Colonic mucosa (tissue), 4 donors: ENCODE results near the gene PCCA. TPM values are rescaled to one million over a fixed set of nuclear protein-coding genes. Genes with fewer than 3 reads are reported as not detected.
"Not testable (repeated sequence)": the region's sequence is repeated elsewhere in the genome, so short reads cannot be mapped to it uniquely, and the experiment has no call there.

Experiments used
- DNase-seq: peaks from one replicate; pipeline ENCODE4 v3.0.0-alpha.2; 2020
- H3K27ac ChIP-seq: fragments of 200-600 bp; one replicate; pipeline ENCODE4 v1.8.0; 2021
- H3K27me3 ChIP-seq: fragments of 200-600 bp; one replicate; pipeline ENCODE4 v1.8.0; 2021
- H3K36me3 ChIP-seq: fragments of 200-600 bp; one replicate; pipeline ENCODE4 v1.8.0; 2021
- H3K4me1 ChIP-seq: fragments of 200-600 bp; one replicate; pipeline ENCODE4 v1.8.0; 2021; ENCODE audit warnings: mild to moderate bottlenecking
- H3K4me3 ChIP-seq: fragments of 200-600 bp; one replicate; pipeline ENCODE4 v1.8.0; 2021
- H3K9ac ChIP-seq, 2 donors: one replicate each; pipeline ENCODE4 v1.7.0; 2013; ENCODE audit warnings: control low read depth in 2 of 2, low read depth in 2 of 2, low read length in 2 of 2
- H3K9me3 ChIP-seq: fragments of 200-600 bp; one replicate; pipeline ENCODE4 v1.8.0; 2021
- intact Hi-C: fragments of 100-400 bp; cut with DNase I; formaldehyde crosslinking; loops from one replicate; pipeline ENCODE4 v1.14.1; 2022
- total RNA-seq, 2 donors: library from RNA; stranded (reverse); fragmentation: NEBNext Ultra II Directional in 1 of 2; extraction: Animal tissue kit (Norgen Biotek cat#: 25700) in 1 of 2; gene quantifications; one replicate each; pipeline ENCODE4 v1.2.1, GENCODE V29; 2021
- TF ChIP-seq, protein P1 (sequence below): fragments of 200-600 bp; IDR thresholded peaks from one replicate; pipeline ENCODE4 v1.8.0; 2022; ENCODE audit warnings: antibody characterized with exemption, mild to moderate bottlenecking
- donor health status: healthy.
- donor health status: DM: no; HTN: no; CAD: no.
- donor health status: DM: no; HTN: no; CAD: no.

PCCA gene
- total RNA-seq, 2 donors from 2014 or later = 65.5 to 109 TPM

DNA sequence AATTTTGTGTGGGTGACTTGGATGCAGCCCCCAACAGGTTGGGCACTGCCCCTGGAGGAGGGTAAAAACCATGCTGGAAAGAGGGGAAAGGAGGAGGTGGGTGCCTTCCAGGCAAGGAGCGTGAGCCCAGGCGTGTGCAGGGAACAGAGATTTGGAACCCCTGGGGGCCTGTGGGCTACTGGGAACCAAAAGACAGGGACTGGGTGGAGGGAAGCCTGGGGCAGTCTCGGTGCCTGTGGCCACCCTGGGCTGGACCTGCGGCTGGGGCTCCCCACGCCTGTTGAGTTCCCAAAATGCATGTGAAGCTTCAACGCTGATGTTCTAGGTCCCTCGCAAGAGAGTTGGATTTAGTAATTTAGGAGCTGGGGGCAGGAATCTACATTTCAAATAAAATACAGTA is 474.9 kb downstream of the PCCA start:
- Histone ChIP-seq H3K9ac (no peak overlapping the region), H3K4me3 (no peak overlapping the region), H3K4me1 (no peaks in the 10 kb centered on the region), H3K27me3 (no peaks in the 10 kb centered on the region), H3K36me3 (no peaks in the 10 kb centered on the region), H3K27ac (no peak overlapping the region), H3K9me3 (no peaks in the 10 kb centered on the region)
- TF ChIP-seq, protein P1, sequence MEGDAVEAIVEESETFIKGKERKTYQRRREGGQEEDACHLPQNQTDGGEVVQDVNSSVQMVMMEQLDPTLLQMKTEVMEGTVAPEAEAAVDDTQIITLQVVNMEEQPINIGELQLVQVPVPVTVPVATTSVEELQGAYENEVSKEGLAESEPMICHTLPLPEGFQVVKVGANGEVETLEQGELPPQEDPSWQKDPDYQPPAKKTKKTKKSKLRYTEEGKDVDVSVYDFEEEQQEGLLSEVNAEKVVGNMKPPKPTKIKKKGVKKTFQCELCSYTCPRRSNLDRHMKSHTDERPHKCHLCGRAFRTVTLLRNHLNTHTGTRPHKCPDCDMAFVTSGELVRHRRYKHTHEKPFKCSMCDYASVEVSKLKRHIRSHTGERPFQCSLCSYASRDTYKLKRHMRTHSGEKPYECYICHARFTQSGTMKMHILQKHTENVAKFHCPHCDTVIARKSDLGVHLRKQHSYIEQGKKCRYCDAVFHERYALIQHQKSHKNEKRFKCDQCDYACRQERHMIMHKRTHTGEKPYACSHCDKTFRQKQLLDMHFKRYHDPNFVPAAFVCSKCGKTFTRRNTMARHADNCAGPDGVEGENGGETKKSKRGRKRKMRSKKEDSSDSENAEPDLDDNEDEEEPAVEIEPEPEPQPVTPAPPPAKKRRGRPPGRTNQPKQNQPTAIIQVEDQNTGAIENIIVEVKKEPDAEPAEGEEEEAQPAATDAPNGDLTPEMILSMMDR = no peak
- intact Hi-C loops = no loop called here
- DNase-seq = no peak

- no peak overlapping the region for H3K9ac ChIP-seq
- H3K4me1 ChIP-seq = no peaks in the 10 kb centered on the region
- intact Hi-C loops = no loop called here
- no peaks in the 10 kb centered on the region for H3K27me3 ChIP-seq
- no peak for DNase-seq
- no peak overlapping the region for H3K4me3 ChIP-seq
- no peak overlapping the region for H3K27ac ChIP-seq
- TF ChIP-seq, protein P1 = no peak
- no peaks in the 10 kb centered on the region for H3K9me3 ChIP-seq
- no peaks in the 10 kb centered on the region for H3K36me3 ChIP-seq
Observed at GRCh38 chr13:100564444-100565223, 475.7 kb downstream of the PCCA start.

- no peaks in the 10 kb centered on the region for H3K27me3 ChIP-seq
- H3K36me3 ChIP-seq = no peaks in the 10 kb centered on the region
- no peaks in the 10 kb centered on the region for H3K4me1 ChIP-seq
- DNase-seq = no peak
- H3K4me3 ChIP-seq = no peak overlapping the region
- H3K9ac ChIP-seq = no peak overlapping the region
- intact Hi-C loops = no loop called here
- no peaks in the 10 kb centered on the region for H3K9me3 ChIP-seq
- H3K27ac ChIP-seq = no peak overlapping the region
- TF ChIP-seq, protein P1 = no peak
Observed at GRCh38 chr13:100565286-100565685, 476.4 kb downstream of the PCCA start.

- Histone ChIP-seq H3K9me3 (no peaks in the 10 kb centered on the region), H3K27ac (no peak overlapping the region), H3K27me3 (no peaks in the 10 kb centered on the region), H3K9ac (no peak overlapping the region), H3K36me3 (no peaks in the 10 kb centered on the region), H3K4me1 (no peaks in the 10 kb centered on the region), H3K4me3 (no peak overlapping the region)
- intact Hi-C loops = no loop called here
- TF ChIP-seq, protein P1 = no peak
- DNase-seq = no peak
Observed at GRCh38 chr13:100566543-100566942, 477.6 kb downstream of the PCCA start.

DNA sequence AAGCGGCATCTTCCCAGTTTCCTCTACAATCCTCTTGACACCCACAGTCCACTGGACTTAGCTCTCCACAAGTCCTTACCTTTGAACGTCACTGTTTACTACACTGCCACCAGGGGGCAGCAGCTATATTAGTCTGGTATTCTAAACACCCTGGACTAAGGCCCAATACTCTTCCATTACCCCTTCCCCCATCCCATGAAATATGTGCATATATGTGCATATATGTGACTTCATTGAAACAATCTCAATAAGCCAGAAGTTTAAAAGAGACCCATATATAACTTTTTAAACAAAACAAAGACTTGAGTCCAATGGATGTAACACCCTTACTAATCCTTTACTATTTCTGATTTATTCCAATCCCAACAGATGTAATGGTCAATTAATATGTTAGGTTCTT is 484.2 kb downstream of the PCCA start:
- H3K27me3 ChIP-seq = no peaks in the 10 kb centered on the region
- H3K4me3 ChIP-seq = no peak overlapping the region
- H3K9me3 ChIP-seq = no peaks in the 10 kb centered on the region
- no peaks in the 10 kb centered on the region for H3K4me1 ChIP-seq
- no peak overlapping the region for H3K9ac ChIP-seq
- no peaks in the 10 kb centered on the region for H3K36me3 ChIP-seq
- H3K27ac ChIP-seq = no peak overlapping the region
- peak; percentile 75 for DNase-seq
- TF ChIP-seq, protein P1 = peak; percentile 62
- intact Hi-C loops = no loop called here

GRCh38 chr13:100577239-100577638 is 488.3 kb downstream of the PCCA start:
- intact Hi-C loops = not testable (repeated sequence)

More at GRCh38 chr13:100577239-100577638, 488.3 kb downstream of the PCCA start:
- not testable (repeated sequence) for H3K27ac ChIP-seq, DNase-seq, H3K27me3 ChIP-seq, H3K9ac ChIP-seq, H3K9me3 ChIP-seq, H3K36me3 ChIP-seq, H3K4me3 ChIP-seq, H3K4me1 ChIP-seq
